Activated naive CD4-positive, alpha-beta T cell treated with anti-CD3 and anti-CD28 coated beads, Interleukin-2, amount 50 U/mL, for 16 hours (primary cell): ENCODE data around the gene SEMA5B.

Experiments used
- DNase-seq: peaks from one replicate; pipeline ENCODE4 v3.0.0-alpha.2; 2020

The SEMA5B gene

DNA sequence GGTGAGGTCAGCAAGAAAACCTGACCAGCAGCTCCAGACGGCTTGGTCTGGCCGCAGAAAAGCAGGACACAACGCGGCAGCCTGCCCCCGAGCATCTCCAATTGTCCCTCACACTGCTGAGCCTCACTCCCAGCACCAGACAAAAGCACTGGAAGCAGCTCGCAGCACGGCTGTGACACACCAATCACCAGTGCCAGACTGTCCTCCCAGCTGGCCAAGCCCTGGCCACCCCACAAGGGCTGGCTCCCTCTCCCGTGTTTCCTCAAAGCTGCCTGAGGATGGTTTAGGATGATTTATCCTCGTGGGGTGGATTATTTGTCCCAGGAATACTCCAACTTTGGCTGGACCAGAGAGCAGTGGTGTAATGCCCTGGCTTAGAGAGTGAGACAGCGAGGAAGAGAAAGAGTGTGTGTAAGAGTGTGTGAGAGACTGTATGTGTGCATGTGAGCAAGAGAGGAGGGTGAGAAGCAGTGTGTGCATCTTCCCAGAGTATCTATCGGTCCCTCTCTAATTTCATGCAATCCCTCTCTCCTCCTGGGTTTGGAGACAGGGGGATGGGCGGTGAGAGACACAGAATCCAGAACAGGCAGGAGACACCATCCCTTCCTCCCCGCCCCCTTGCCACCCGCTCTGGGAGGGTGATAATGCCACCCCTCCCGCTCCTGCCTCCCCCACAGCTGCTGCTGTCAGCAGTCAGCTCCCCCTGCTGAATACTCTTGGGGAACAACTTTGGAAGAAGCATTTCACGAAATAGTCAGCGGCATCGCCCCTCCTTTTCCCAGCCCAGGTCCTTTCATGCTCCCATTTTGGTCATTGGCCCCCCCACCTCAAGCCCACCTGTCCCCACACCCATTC is 34.2 kb downstream of the SEMA5B start:
- DNase-seq, result no peak

DNA sequence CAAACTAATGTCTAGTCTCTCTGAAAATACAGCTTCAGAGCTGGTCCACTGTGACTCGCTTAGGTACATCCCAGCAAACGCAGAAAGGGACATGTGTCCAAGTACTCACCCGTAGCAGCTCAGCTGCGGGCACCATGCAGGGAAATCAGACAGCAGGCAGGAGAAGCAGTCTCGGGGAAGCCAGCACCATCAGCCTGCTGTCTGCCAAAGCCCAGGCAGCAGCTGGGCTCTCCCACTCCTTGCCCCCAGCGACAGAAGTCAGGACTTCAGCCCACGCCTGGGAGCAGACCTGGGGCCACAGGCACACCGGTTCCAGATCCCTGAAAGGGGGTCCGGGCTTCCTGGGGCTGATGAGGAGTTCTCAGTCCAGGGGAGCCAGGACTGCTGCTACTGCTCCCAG is 34.9 kb downstream of the SEMA5B start:
- no peak for DNase-seq

DNA sequence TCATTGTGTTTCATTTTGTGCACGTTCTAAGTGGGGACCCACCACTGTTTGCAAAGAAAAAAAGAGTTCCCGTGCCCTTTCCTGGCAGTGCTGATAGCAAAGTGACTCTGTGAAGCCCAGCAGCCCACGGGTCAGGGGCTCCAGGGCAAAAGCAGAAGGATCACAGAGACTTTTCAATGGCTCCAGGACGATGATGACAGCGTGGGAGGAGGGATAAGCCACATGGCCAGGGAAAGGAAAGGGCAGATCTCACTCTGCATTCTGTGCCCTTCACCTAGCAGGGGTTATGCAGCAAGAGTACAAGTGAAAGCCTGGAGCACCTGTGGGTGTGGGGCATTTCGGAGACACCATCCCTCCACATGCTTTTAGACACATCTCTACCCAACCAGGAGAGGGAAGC is 35.4 kb downstream of the SEMA5B start:
- no peak for DNase-seq

DNA sequence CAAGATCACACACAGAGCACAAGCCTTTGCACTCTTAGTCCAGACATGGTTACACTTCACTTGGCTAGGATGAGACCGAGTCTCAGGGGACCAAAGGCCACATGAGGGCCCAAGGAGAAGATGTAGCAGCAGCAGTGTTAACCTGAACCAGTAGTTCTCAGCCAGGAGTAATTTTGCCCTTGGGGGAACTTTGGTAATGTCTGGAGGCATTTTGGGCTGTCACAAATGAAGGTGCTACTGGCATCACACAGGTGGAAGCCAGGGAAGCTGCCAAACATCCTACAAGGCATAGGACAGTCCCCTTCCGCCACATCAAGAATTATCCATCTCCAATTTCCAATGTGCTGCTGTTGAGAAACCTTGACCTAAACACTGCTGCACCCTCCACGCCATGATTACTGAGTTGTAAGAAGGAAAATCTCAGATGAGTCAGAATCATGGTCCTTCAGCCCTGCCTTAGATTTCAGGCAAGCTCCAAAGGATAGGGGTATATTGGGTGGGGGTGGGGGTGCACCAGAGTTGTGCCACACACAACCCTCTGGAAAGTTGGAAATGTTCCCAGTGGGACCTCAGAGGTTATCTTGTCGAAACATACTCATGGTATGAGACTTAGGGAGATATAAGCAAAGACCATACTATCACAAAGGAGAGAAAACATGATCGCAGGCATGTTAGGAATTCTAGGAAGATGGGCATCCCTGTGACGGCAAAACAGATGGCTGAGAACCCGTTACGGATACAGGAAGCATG is 36.2 kb downstream of the SEMA5B start:
- DNase-seq, result no peak

DNA sequence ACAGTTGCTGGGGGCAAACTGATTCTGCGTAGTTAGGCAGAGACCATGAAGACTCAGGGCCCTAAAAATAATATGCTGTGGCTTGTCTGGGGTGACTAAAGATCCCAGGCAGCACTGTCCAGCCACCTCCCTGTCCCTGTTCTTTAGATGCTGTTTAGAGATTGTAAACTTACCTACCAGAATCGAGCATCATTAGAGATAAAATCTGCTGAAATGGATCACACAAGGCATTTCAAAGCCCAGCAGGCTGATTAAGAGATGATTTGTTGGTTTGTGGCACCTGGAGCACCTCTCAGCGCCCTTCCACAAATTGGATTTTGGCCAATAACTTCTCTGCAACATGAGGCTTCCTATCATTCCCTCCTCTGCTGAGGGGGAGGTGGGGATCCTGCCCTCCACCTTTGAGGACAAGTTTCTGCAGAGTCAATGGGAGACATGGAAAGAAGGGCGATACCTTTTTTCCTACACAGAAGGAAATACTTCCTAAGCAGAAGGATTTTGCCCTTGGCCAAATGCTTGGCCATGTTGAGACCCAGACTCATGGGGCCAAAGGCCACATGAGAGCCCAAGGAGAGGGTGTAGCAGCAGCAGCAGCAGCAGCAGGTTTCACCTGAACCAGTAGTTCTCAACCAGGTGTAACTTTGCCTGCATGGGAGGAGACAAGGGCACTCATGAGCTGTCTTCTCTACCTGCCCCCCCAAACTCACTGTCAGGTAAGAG is 37.5 kb downstream of the SEMA5B start:
- no peak for DNase-seq

DNA sequence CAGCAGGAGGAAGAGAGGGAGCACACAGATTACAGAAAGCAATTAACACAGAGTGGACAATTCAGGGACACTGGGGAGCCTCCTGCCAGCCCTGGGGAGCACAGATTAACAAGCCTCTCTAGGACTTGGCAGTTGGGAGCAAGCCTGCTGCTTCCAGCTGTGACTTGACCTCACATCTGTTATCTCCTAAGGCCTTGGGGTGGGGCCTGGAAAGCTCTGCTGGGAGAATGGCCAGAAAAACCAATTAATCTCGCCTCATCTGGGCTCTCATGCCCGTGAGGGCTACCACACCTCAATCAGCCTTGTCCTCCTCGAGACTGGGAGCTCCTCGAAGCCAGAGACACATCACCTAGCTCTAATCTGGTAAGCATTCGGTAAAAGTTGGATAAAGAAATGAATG is 39.1 kb downstream of the SEMA5B start:
- DNase-seq, result no peak

DNA sequence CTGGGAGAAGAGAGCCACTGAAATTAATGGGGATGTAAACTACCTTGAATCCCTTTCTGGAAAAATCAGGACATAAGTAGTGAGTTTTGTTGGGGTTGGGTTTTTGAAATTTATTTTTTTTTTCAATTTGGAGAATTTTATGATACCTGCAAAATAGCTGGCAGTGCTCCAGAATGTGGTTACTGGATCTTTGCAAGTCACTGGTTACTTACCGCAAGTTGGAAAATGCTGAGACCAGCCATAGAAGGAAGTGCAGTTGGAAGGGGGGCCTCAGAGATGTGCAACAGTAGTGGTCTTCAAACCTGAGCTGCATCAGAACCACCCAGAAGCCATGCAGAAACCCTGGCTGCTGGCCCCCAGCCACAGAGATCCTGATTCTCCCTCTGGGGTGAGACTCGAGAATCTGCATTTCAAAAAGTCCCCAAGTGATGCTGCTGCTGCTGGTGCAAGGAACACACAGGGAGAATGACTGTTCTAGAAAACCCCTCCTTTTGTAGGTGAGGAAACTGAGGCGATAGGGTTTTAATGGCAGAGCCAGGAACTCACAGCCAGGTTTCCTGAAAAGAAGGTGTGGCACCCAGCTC is 39.7 kb downstream of the SEMA5B start:
- no peak for DNase-seq

DNA sequence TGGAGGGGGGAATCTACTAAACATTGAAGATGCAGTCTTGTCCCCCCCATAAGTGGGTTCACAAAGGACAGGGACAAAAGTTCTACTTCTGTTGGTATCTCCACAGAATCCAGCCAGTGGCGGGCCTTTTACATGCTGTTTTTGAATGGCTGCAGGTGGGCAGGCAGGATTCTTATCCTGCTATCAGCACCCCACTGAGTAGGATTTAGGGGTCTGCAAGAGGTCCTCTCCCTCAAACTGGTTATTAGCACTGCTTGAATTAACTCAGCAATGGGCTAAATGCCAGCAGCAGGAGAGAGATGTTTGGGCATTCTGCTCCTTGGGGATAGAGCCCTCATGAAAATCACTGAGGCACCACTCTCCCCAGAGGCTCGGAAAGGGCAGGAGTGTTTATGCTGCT is 40.3 kb downstream of the SEMA5B start:
- DNase-seq, result no peak

DNA sequence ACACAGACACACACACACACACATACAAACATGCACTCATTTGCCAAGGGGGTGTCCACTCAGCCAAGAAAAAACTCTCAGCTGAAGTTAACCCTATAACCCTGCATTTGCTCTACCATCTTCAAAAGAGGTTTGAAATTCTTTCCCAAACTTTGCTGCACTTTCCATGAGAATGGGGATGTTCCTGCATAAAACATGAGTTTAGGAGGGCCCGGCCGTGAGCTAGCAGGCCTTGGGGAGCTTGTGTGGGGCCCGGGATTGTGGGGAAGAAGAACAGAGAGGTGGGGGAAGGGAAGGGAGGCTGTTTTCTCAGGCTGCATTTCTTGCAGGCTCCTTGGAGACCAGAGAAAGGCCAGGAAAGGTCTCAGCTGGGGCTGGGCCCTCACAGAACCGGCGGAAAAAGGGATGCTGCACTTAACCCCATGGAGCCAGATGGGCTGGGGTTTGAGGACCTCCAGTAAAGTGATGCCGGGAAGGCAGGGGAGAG is 40.8 kb downstream of the SEMA5B start:
- DNase-seq, result no peak

DNA sequence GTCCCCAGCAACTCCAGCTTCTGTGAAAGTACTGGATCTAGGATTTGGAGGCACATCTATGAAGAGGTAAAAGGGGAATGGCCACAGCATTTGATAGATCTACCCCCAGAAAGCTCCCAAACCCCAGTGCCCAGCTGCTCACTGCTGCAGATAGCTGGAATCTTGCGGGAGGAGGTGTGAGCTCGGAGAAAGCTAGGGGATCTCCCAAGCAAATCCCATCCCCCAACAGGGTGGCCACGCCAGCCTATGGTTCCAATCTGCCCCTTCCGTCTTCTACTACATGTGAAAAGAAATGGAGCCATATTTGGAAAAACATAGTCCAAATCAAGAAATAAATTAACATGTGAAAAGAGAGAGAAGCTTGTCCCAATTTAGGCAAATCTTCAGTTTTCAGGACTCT is 42.0 kb downstream of the SEMA5B start:
- no peak for DNase-seq

DNA sequence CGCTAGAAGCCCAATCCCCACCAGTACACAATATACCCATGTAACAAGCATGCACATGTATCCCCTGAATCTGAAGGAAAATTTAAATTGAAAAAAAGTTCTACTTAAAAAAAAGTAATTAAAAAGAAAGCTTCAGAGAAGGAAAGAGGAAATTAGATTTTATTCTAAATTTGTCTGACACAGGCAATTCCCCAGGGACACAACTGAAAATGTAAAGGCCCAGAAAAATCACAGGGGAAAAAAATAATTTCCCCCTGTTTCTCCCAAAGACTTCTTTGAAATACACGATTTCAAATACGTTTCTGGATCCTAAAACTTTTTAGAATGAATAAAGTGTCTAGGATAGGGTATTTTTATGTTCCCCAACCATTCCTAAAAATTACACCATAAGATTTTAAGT is 42.9 kb downstream of the SEMA5B start:
- DNase-seq, result no peak

DNA sequence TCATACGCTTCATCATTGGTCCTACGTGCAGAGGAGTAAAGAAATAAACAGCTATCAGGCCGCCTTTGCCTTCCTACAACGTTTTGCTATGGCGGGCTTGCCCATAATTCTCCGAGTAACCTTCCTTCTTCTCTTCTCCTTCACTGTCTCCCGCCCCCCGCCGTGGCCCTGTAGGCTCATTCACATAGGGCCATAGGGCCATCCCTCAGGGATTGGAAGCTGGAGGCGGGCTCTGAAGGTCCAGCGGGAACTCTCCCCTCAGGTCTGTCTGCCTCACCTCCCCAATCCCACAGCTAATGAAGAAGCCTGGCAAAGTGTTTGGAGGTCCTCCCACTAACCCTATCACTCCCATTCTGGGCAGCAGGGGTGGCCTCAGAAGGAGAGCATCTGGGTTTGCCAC is 43.6 kb downstream of the SEMA5B start:
- no peak for DNase-seq

DNA sequence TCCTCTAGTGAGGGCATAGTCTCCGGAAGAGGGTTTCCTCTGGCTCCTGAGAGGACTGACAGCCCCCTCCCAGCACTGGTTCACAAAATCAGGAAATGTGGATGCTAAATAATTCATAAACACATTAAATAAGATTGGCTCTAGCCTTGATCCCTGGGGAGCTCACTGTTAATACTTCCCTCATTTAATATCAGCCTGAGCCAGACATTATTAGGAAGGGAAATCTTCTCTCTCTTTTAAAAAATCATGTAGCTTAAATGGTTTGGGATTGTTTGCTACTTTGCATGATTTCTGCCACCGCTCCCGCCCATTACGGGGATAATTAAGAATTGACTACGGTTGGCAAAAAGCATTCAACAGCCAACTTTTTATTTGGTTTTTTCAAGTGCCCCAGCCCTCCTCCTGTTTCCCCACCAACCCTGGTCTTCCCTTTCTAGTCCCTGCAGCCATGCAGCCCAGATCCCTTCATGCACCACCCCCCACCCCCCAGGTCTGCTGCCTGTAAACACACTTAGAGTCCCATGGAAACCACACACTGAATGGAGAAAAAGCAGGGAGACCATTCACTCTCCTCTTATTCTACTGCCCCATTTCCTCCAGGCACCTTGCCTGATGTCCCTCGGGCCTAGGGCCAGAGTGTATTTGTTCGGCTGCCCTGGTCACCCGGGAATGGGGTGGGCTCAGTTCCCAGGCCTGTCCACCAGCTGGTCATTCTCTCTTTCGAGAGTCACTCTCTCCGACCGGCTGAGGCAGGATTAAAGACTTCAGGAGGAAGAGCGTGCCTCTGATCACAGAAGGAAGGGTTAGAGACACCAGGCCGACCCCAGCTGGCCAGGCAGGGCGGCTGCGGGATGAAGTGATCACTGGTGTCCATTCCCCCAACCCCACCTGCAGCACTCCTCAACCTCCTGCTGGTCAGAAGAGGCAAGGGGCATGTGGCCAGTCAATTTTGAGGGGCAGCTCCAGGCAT is 45.1 kb downstream of the SEMA5B start:
- no peak for DNase-seq

DNA sequence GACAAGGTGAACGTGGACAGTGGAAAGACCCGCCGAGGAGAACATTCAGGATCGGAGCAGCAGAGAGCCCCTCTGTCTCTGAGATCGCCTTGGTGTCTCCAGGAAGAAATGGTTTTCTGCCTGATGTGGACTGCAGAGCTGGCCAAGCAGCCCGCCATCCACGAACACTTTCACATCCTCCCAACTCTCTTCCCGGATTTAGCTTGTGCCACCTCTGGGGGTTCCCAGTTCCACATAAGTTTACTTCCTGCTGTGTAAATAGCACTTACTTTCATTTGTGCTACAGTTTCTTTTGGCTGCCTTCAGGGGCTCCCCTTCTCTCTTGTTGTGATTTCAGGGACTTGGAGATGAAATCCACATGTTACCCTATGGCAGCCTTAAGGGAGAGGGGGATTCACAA is 48.4 kb downstream of the SEMA5B start:
- DNase-seq, result no peak

DNA sequence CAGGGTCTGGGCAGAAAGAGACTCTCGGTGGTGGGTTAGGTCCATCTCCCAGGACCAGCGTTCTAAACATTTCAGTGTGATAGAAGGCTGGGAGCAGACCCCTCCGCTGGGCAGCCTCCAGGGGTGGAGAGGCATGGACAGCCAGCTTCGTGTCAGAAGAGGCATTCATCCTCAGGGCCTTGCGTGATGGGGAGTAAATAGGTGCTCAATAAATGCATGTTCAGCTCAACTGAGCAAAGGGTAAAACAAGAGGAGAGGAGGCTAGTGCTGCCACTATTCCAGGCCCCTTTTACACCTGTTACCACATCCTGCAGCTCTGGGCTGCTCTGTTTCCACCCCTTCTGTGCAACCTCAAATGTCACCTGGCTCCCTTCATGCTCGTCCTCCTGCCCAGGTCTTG is 49.0 kb downstream of the SEMA5B start:
- no peak for DNase-seq

DNA sequence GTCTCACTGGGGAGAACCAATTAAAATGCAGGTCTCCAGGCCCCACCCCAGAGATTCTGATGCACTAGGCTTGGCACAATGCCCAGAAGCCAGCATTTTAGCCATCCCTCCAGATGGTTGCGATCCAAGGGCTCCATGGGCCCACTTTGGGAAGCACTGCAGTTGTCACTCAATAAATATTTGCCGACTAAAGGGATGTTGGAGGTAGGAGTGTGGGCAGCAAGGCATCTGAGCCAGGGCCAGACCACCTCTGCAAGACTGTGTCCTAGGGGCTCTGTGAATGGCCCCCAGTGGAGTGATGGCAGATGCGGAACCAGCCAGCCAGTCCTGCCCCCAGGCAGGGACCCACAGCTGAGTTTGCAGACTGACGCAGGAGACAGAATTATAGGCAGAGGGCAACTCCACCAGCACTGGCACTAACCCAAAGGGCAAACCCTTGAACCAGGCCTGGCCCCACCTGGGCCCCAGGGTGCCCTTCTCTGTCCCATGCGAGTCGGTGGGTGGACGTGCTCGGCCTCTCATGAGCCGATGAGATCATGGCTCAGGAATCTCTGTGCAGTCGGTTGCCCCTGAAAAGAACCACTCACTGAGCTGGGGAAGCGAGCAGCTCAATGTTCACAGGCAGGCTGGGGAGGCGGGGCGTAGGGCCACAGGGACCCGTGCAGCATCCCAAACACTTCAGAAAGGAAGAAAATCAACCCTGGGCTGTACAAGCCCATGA is 49.7 kb downstream of the SEMA5B start:
- no peak for DNase-seq

DNA sequence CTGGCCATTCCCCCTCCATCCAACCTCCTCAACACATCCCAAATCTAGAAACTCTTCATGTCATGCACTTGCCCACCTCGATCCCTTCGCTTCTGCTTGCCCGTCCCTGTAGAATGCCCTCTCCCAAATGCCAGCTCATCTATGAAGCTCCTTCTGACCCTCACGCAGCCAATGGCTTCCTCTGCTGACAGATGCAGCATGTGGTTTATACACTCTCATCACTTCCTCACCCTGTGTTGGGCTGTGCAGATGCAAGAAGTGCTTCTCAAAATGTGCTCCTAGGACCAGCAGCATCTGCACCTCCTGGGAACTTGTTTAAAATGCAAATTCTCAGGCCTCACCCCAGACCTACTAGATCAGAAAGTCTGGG is 51.7 kb downstream of the SEMA5B start:
- no peak for DNase-seq

DNA sequence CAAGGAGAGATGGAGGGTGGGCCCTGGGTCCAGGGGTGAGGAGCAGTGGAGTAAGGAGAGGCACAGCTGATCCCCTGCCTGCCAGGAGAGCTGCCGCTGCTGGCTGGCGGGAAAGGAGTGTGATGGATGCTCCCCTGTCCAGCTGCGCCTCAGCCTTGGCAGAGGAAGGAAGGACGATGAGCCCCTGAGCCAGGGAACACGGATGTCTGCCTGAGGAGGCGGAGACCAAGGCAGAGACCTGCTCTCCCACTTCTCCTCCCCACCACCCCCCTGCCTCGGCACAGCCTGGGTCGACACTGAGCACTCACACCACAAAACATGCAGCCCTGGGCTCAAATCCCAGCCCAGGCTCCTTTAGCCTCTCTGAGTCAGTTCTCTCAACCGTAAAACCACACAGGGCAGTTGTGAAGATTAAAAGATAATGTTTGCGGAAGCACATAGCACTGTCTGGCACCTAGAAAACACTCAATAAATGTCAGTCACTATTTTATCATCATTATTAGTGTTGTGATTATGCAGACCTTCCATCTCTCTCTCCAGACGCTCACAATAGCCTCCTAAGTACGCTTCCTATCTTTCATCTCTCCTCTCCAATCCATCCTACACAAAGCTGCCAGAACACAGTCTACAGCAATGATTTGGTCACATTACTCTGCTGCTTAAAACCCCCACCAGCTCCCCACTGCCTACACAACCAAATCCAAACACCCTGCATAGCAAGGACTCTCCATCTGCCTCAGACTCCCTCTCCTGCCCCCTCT is 52.2 kb downstream of the SEMA5B start:
- DNase-seq, result no peak

DNA sequence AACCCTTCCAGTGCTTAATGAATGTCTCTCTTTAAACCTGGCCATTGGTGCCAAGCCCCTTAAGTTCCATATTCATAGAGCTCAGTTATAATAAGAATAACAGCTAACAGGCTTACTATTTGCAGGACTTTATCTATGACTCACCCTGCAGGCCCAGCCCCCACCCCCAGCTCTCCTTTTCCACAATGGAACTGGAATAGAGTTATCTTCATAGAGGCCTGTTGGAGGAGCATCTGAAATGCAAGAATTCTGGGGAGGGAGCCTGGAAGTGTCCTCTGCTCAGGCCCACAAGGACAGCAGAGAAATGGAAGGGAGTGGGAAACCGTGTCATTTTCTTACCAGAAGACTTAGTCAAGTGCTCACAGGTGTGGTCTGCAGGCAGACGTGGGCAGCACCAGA is 52.8 kb downstream of the SEMA5B start:
- no peak for DNase-seq

DNA sequence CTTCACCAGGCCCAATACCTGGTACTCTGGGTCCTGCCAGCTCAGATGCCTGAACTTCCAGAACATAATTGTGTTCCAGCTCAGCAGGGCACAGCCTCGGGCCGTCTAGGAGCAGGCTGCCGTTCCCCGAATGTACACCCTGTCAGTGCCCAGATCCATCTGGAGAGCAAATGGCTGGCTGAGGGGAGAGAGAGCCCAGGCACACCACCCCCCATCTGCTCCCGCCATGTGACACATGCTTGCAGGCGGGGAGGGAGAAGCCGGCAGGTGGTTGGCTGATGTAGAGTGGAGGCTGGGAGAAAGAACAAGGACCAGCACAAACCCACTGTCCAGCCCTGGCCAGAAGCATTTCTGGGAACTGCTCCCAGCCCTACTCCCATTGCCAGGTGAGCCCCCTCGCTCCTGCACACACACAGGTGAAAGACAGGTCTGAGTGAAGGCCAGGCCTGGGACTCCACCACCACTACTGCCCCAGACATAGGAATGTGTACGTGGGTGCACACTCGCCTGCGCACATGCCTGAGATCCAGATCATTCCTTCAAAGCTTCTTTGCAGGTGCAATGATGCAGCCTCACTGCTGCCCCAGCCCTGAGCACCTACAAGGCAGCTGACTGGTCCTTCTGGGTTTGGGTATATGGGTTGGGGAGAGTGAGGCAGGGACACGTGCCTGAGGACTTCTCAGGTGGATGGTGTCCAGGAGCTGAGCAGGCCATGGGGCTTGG is 53.5 kb downstream of the SEMA5B start:
- no peak for DNase-seq
